Measurements from ENCODE around the gene ALKBH2. TPM values are rescaled to one million over a fixed set of nuclear protein-coding genes. Genes with fewer than 3 reads are reported as not detected.

ALKBH2 gene
- total and polyA plus RNA-seq, 2 experiments from 2014 or later: 16.4 to 35.9 TPM

DNA sequence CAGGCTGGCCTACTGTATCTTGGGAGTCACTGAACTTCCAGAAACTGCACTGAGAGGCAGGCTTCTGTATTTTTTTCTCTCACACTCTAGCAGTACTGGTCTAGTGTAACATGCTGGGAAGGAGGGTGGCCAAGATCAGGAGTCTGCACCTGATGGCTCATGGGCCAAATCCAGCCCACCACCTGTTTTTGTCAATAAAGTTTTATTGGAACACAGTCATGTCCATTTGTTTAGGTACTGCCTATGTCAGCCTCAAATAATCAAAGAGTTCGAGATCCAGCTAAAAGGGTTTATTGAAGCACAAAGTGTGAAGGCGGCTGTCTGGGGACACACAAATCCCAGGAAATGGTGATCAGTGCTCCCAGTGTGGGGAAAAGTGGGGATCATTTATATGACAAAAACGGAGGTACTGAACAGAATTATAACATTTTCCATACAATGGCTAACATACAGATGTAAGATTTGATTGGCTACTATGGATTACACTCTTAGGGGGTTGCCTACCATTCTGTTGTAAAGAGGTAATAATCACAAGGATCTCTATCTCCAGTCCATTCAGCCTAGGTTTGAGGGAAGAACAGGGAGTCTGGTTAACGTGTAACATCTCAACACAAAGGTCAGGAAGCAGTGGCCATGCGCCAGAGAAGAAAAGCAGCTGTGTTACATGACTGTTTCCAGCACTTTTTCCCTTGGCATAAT lies 28.0 kb downstream of the ALKBH2 start (continued):
- TF ChIP-seq, protein P1, sequence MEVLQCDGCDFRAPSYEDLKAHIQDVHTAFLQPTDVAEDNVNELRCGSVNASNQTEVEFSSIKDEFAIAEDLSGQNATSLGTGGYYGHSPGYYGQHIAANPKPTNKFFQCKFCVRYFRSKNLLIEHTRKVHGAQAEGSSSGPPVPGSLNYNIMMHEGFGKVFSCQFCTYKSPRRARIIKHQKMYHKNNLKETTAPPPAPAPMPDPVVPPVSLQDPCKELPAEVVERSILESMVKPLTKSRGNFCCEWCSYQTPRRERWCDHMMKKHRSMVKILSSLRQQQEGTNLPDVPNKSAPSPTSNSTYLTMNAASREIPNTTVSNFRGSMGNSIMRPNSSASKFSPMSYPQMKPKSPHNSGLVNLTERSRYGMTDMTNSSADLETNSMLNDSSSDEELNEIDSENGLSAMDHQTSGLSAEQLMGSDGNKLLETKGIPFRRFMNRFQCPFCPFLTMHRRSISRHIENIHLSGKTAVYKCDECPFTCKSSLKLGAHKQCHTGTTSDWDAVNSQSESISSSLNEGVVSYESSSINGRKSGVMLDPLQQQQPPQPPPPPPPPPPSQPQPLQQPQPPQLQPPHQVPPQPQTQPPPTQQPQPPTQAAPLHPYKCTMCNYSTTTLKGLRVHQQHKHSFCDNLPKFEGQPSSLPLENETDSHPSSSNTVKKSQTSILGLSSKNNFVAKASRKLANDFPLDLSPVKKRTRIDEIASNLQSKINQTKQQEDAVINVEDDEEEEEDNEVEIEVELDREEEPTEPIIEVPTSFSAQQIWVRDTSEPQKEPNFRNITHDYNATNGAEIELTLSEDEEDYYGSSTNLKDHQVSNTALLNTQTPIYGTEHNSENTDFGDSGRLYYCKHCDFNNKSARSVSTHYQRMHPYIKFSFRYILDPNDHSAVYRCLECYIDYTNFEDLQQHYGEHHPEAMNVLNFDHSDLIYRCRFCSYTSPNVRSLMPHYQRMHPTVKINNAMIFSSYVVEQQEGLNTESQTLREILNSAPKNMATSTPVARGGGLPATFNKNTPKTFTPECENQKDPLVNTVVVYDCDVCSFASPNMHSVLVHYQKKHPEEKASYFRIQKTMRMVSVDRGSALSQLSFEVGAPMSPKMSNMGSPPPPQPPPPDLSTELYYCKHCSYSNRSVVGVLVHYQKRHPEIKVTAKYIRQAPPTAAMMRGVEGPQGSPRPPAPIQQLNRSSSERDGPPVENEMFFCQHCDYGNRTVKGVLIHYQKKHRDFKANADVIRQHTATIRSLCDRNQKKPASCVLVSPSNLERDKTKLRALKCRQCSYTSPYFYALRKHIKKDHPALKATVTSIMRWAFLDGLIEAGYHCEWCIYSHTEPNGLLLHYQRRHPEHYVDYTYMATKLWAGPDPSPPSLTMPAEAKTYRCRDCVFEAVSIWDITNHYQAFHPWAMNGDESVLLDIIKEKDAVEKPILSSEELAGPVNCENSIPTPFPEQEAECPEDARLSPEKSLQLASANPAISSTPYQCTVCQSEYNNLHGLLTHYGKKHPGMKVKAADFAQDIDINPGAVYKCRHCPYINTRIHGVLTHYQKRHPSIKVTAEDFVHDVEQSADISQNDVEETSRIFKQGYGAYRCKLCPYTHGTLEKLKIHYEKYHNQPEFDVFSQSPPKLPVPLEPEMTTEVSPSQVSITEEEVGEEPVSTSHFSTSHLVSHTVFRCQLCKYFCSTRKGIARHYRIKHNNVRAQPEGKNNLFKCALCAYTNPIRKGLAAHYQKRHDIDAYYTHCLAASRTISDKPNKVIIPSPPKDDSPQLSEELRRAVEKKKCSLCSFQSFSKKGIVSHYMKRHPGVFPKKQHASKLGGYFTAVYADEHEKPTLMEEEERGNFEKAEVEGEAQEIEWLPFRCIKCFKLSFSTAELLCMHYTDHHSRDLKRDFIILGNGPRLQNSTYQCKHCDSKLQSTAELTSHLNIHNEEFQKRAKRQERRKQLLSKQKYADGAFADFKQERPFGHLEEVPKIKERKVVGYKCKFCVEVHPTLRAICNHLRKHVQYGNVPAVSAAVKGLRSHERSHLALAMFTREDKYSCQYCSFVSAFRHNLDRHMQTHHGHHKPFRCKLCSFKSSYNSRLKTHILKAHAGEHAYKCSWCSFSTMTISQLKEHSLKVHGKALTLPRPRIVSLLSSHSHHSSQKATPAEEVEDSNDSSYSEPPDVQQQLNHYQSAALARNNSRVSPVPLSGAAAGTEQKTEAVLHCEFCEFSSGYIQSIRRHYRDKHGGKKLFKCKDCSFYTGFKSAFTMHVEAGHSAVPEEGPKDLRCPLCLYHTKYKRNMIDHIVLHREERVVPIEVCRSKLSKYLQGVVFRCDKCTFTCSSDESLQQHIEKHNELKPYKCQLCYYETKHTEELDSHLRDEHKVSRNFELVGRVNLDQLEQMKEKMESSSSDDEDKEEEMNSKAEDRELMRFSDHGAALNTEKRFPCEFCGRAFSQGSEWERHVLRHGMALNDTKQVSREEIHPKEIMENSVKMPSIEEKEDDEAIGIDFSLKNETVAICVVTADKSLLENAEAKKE (CRISPR knock-in tag; IDR thresholded peaks at IDR 0.05): no peak
- no peak for TF ChIP-seq POLR2AphosphoS5 (IDR thresholded peaks at IDR 0.05; ENCODE audit: low read depth)
- TF ChIP-seq ZNF114 (CRISPR knock-in tag; IDR thresholded peaks at IDR 0.05): no peak
- no peak for TF ChIP-seq JUNB (IDR thresholded peaks at IDR 0.05; ENCODE audit: unreplicated experiment)
- no peak for TF ChIP-seq STAT1 (IDR thresholded peaks at IDR 0.05; ENCODE audit: unreplicated experiment)
- no peak for TF ChIP-seq EZH2phosphoT487 (IDR thresholded peaks at IDR 0.05; ENCODE audit: unreplicated experiment)
- TF ChIP-seq, protein P2, sequence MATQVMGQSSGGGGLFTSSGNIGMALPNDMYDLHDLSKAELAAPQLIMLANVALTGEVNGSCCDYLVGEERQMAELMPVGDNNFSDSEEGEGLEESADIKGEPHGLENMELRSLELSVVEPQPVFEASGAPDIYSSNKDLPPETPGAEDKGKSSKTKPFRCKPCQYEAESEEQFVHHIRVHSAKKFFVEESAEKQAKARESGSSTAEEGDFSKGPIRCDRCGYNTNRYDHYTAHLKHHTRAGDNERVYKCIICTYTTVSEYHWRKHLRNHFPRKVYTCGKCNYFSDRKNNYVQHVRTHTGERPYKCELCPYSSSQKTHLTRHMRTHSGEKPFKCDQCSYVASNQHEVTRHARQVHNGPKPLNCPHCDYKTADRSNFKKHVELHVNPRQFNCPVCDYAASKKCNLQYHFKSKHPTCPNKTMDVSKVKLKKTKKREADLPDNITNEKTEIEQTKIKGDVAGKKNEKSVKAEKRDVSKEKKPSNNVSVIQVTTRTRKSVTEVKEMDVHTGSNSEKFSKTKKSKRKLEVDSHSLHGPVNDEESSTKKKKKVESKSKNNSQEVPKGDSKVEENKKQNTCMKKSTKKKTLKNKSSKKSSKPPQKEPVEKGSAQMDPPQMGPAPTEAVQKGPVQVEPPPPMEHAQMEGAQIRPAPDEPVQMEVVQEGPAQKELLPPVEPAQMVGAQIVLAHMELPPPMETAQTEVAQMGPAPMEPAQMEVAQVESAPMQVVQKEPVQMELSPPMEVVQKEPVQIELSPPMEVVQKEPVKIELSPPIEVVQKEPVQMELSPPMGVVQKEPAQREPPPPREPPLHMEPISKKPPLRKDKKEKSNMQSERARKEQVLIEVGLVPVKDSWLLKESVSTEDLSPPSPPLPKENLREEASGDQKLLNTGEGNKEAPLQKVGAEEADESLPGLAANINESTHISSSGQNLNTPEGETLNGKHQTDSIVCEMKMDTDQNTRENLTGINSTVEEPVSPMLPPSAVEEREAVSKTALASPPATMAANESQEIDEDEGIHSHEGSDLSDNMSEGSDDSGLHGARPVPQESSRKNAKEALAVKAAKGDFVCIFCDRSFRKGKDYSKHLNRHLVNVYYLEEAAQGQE (IDR thresholded peaks at IDR 0.05; ENCODE audit: unreplicated experiment): no peak
